Stimulated activated CD8-positive, alpha-beta memory T cell treated with anti-CD3 and anti-CD28 coated beads, Interleukin-15, amount 100 ng/mL, for 24 hours (primary cell): ENCODE measurements around the gene CD300LG.
"Not testable (repeated sequence)": the region's sequence is repeated elsewhere in the genome, so short reads cannot be mapped to it uniquely, and the experiment has no call there.

Experiments
- DNase-seq: peaks from one replicate; pipeline ENCODE4 v3.0.0-alpha.2; 2020; ENCODE audit warnings: low read depth

Gene CD300LG

GRCh38 chr17:43846963-43847371 lies at the start of gene CD300LG:
CD300LG (plus strand) TSS chr17:43847176; CDS start chr17:43847217, 41 bp downstream.
- no peak for DNase-seq

- DNase-seq: not testable (repeated sequence)
Measured at GRCh38 chr17:43798024-43798423, 49.0 kb upstream of the CD300LG start.

- no peak for DNase-seq
Measured at GRCh38 chr17:43799047-43799446, 47.9 kb upstream of the CD300LG start.

- no peak for DNase-seq
Measured at GRCh38 chr17:43800736-43801135, 46.2 kb upstream of the CD300LG start.

- no peak for DNase-seq
Measured at GRCh38 chr17:43801844-43802243, 45.1 kb upstream of the CD300LG start.

- no peak for DNase-seq
Measured at GRCh38 chr17:43803758-43804157, 43.2 kb upstream of the CD300LG start.

GRCh38 chr17:43805117-43805516 lies 41.9 kb upstream of the CD300LG start:
- no peak for DNase-seq

GRCh38 chr17:43808076-43808475 lies 38.9 kb upstream of the CD300LG start:
- no peak for DNase-seq

- no peak for DNase-seq
Measured at GRCh38 chr17:43809121-43809520, 37.9 kb upstream of the CD300LG start.

GRCh38 chr17:43810226-43810715 lies 36.7 kb upstream of the CD300LG start:
- DNase-seq: no peak

GRCh38 chr17:43810823-43811222 lies 36.2 kb upstream of the CD300LG start:
- DNase-seq: no peak

- DNase-seq: no peak
Measured at GRCh38 chr17:43812396-43813265, 34.3 kb upstream of the CD300LG start.

- DNase-seq: no peak
Measured at GRCh38 chr17:43813386-43813785, 33.6 kb upstream of the CD300LG start.

GRCh38 chr17:43814026-43814425 lies 33.0 kb upstream of the CD300LG start:
- DNase-seq: no peak

- no peak for DNase-seq
Measured at GRCh38 chr17:43814714-43815113, 32.3 kb upstream of the CD300LG start.

- no peak for DNase-seq
Measured at GRCh38 chr17:43816336-43817320, 30.3 kb upstream of the CD300LG start.

GRCh38 chr17:43817826-43818225 lies 29.1 kb upstream of the CD300LG start:
- DNase-seq: no peak

- DNase-seq: no peak
Measured at GRCh38 chr17:43818966-43819365, 28.0 kb upstream of the CD300LG start.

- DNase-seq: no peak
Measured at GRCh38 chr17:43820759-43821158, 26.2 kb upstream of the CD300LG start.

- DNase-seq: no peak
Measured at GRCh38 chr17:43822570-43823190, 24.3 kb upstream of the CD300LG start.

GRCh38 chr17:43823350-43824084 lies 23.5 kb upstream of the CD300LG start:
- DNase-seq: no peak
